Thyroid gland (tissue), 4 donors: ENCODE data around the gene ELMO1.

Experiments
- CTCF ChIP-seq, 6 experiments: fragments of 200-600 bp in 3 of 6; fragments of 450-650 bp in 3 of 6; sonication (generic) in 3 of 6; IDR thresholded peaks; one replicate each; pipeline ENCODE4 v1.5.1; 2016 to 2019; ENCODE audit warnings: antibody characterized with exemption in 6 of 6, mild to moderate bottlenecking in 2 of 6, inconsistent platforms in 1 of 6, moderate library complexity in 1 of 6
- POLR2A ChIP-seq, 2 donors: fragments of 450-650 bp; IDR thresholded peaks; one replicate each; pipeline ENCODE4 v1.6.1; 2017; ENCODE audit warnings: antibody characterized with exemption in 2 of 2, mild to moderate bottlenecking in 2 of 2, moderate library complexity in 1 of 2

DNA sequence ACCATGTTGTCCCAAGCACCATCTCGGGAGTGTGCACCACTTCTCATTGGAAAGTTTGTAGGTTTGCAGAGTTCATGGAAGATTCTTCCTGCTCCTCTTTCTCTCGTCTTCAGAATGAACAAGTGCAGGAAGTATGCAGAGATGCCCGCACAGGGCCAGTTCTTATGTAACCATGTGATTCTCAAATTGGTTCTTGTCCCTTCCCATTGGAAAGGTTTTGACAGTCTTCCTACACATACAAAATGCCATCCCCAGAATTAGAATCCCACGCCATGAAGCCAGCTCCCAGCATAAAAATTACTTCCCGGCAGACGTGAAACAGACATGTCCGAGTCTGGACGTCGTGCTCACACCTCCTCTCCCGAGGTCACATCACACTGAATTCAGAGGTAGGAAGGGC is 251.6 kb downstream of the ELMO1 start:
- TF ChIP-seq CTCF (IDR thresholded peaks at IDR 0.05): no peak
- TF ChIP-seq POLR2A (IDR thresholded peaks at IDR 0.05): no peak
